Erythroblast (primary cell): ENCODE results near the gene MRNIP.

Experiments used
- DNase-seq, 2 experiments: peaks; one replicate each; lab custom pipeline; 2025; lab: John Stamatoyannopoulos, UW
- GATA1 ChIP-seq: IDR thresholded peaks from 2 replicates; pipeline ENCODE4 v1.6.1; 2011; ENCODE audit warnings: low read depth, mild to moderate bottlenecking, control low read depth, low read length, moderate library complexity
- POLR2A ChIP-seq: IDR thresholded peaks from 2 replicates; pipeline ENCODE4 v1.6.1; 2011; ENCODE audit warnings: mild to moderate bottlenecking, low read length

MRNIP gene

DNA sequence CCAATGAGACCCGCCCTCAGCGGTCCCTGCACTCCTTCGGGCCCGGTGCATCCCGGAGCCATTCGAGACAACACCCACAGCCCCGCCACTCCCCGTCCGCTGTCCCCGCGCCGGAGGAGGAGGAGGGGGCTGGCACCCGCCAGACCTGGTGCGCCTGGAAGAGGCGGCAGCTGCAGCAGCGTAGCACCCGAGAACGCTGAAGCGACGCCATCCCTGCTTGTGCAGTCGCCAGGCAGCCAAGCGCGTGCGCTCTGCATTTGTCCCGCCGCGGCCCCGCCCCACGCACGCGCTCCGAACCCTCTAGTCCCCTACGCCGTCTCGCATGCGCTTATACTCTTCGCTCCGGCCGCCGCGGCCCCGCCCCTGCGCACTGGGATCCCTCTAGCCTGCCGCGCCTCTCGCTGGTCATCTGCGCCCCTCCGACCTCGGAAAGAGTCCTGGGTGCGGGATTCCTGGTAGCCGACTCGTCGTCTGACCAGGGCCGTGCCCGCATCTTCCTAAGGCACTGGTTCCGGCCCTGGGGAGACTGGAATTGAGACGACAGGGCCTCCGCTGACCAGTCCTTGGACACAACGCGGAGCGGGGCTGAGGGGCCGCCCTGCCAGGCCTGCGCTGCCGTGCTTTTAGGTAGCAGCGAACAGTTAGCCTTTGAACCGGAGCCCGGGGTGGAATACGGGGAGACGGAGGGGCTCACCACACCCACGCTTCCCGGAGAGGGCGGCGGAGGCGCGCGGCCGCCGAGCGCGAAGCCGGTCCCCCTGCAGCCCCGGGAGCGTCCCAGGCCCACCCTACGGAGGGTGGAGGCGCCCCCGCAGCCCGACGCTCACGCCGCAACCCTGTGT is at the start of gene MRNIP:
MRNIP (minus strand) TSS at position 232 of the 842 bp plus-strand sequence; CDS start at position 211, 21 bp downstream.
- DNase-seq = peak; percentile 93 to 94
- TF ChIP-seq GATA1 (no peak), POLR2A (peak; percentile 46)

DNA sequence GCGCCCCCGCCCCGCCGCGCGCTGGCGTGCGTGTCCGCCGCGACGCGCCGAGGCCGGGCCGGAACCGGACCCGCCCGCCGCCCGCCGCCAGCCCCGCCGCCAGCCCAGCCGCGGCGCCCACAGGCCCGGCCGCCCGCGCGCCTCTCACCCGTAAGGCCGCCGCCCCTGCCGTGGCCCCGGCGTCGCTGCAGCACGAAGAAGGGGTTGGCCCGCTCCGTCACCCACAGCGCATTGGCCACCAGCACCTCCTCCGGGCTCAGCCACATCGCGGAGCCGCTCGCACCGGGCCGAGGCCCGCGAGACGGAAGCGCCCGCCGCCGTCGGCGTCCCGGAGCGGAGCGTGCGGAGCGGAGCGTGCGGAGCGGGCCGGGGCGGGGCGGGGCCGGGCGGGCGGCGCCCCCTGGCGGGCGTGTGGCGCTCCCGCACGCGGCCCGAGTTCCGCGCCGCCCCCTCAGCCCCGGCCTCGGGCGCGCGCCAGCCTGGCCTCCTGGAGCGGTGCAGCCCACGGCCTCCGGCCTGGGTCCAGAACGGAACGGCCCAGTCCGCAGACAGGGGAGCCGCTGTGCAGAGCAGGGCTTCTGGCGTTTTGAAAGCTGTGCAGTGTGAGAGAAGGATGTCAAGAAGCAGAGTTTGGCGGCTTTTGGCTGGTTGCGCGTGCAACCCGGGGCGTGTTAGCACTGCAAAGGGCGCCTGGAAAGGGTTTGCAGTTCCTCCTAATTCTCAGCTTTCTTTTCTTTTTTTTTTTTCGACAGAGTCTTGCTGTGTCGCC is 49.1 kb upstream of the MRNIP start, which contains the start of gene TBC1D9B:
TBC1D9B (minus strand) TSS at position 342 of the 769 bp plus-strand sequence; CDS start at position 266, 76 bp downstream.
- TF ChIP-seq POLR2A (no peak), GATA1 (no peak)
- peak; percentile 82 to 90 for DNase-seq

DNA sequence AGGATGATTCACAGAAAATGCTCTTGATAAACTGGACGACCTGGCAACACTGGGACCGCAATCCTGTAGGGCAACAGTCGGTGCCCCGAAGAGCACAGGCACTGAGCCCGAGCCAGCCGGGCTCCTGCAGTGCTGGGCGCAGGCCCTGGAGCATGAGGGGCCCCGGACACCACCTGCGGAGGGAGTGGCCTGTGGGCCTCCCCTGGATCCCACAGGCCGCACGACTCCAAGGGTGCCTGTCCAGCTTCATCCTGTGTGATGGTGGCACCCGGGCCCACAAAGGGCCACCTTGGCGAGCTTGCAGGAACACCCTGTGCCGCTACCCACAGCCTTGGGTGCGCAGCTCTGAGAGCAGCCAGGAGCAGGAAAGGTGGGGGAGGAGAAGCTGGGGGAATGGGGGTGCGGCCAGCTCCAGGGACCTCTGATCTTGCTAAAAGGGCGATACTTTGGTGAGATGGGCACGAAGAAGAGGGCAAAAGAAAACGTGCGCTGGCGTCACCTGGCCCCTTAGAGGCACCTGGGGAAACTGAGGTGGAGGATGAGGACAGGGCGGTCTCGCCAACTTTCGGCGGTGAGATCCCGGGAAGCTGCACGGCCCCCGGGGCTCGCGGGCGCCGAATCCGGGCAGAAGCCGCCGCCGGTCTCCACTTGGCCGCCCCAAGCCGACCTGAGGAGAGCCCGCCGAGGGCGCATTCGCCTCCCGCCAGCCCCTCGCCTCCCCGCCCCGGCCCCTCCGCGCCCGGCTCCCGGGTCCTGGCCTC is 48.4 kb upstream of the MRNIP start:
- TF ChIP-seq GATA1 (no peak), POLR2A (no peak)
- peak; percentile 22 to 41 for DNase-seq

DNA sequence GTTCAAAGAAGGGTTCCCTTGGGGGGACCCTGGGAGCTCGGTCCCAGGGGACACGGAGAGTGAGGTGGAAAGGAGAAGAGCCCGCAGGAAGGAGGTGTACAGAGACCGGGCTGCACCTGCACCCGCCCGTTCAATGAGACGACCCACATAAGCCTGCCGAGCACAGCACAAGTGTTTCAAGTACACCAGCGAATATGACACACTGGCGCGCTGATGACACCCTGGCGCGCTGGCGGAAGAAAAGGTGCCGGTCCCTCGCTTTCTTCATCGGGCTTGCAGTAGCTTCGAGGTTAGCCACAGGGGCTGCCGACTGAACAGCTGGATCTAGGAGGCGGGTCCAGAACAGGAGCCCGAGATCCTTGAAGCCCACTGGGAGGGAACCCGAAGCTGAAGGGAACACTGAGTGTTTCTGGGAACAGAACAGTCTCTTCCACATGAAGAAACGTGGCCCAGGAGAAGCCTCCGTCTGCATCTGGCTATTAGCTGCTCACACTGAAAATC is 47.7 kb upstream of the MRNIP start:
- DNase-seq = no peak
- TF ChIP-seq POLR2A (no peak), GATA1 (no peak)

GRCh38 chr5:179905161-179905560 is 46.5 kb upstream of the MRNIP start:
- DNase-seq = no peak
- TF ChIP-seq POLR2A = peak; percentile 20
- TF ChIP-seq GATA1 = no peak

GRCh38 chr5:179904463-179905160 is 46.0 kb upstream of the MRNIP start:
- TF ChIP-seq POLR2A (no peak), GATA1 (no peak)
- no peak for DNase-seq

DNA sequence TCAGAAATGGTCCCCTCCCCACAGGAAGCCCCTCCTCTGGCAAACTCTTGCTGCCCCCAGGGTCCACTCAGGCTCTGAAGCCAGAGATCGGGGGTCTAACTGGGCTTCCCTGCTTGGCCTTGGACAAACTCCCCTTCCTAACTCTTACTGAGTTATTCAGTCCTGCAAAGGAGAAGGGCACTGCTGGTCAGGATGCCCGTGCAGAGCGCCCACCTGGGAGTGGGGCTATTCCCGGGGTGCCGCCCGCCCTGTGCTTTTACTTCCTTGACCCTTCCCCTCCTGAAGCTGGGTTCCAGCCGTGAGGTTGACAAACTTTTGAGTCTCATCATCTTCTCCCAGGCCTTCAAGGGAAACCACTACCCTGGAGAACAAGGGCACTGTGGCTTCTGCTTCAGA is 44.1 kb upstream of the MRNIP start:
- DNase-seq = no peak

DNA sequence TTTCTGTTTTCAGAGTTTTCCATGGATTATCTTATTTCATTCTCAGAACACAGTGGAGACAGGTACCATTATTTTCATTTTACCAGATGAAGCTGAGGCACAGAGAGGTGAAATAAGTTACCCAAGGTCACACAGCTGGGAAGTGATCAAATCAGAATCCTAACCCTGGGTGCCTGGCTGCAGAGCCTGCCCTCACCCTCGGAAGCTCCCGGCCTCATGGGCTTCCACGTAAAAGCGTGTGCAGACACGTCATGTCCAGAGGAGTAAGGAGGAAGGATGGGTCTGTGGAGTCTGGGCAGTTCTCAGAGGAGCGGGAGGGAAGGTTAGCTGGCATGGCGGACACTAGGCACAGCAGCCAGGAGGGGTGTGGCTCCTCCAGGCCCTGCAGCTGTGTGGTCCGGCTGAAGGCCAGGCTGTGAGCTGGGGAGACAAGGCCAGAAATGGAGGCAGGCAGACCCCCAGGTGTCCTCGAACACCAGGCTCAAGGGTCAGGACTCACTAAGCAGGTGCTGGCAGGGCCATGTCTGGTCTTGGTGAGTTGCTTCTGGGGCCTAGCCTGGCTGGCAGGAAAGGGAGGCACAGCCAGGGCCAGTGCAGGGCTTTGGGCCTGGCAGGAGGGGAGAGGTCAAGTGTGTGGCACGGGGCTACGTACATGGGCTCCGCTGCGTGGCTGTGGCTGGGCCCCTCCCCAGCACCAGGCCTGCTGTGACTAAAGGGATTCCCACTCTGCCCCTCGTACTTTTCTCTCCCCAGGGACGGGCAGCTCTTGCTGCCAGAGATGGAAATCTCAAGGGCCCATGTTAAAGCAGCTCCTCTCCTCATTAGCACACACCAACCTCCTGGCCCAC is 43.5 kb upstream of the MRNIP start:
- no peak for DNase-seq
- TF ChIP-seq POLR2A (peak; percentile 10), GATA1 (no peak)

More for the DNA sequence above, 44.1 kb upstream of the MRNIP start:
- TF ChIP-seq GATA1 (no peak), POLR2A (peak; percentile 8)

DNA sequence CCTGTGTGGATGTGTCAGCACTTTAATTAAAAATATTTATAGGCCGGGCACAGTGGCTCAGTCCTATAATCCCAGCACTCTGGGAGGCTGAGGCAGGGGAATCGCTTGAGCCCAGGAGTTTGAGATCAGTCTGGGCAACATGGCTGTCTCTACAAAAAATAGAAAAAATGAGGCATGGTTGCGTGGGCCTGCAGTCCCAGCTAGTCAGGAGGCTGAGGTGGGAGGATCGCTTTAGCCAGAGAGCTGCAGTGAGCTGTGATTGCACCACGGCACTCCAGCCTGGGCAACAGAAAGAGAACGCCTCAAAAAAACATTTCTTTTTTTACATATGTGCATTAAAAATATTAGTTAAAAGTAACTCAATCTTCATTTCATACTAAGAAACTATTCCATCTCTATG is 42.8 kb upstream of the MRNIP start:
- no peak for DNase-seq
- TF ChIP-seq POLR2A = no peak
- no peak for TF ChIP-seq GATA1

GRCh38 chr5:179900711-179901110 is 42.1 kb upstream of the MRNIP start:
- TF ChIP-seq GATA1 = no peak
- TF ChIP-seq POLR2A = no peak
- no peak for DNase-seq

GRCh38 chr5:179900206-179900605 is 41.6 kb upstream of the MRNIP start:
- no peak for DNase-seq
- TF ChIP-seq POLR2A (no peak), GATA1 (no peak)

DNA sequence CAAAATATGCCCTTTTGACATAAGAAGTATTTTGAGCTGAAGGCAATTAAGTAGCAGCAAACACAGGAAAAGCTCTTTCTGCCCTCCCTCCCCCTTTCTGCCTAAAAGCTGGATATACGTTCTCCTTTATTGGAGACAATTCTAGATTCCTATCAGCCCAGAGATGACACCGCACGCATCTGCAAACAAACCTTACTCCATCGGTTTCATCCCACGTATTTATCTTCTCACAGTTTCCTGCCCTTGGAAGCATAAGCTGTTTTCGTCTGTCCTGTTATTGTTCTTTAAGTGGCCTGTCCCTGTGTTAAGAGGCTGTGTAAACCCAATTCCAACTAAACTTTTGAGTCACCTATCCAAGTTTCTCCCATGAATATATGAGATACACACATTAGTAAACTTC is 37.2 kb upstream of the MRNIP start:
- TF ChIP-seq POLR2A (no peak), GATA1 (no peak)
- DNase-seq = no peak
